Muscle of back (tissue), 11 donors: ENCODE results near the gene ZNF343. TPM values are rescaled to one million over a fixed set of nuclear protein-coding genes. Genes with fewer than 3 reads are reported as not detected.

Source experiments
- DNase-seq, 3 donors: peaks; one replicate each; pipeline versions ENCODE4 v3.0.0 to v3.0.0-alpha.2; 2013
- polyA plus RNA-seq, 10 donors: library from polyadenylated mRNA; unstranded; fragments of 120-200 nt; gene quantifications; one replicate each; pipeline ENCODE4 v1.2.1, GENCODE V29; 2013; ENCODE audit not compliant: insufficient read length in 10 of 10

ZNF343 gene
- polyA plus RNA-seq, 10 donors = 7.8 to 12.8 (median 9.3) TPM

DNA sequence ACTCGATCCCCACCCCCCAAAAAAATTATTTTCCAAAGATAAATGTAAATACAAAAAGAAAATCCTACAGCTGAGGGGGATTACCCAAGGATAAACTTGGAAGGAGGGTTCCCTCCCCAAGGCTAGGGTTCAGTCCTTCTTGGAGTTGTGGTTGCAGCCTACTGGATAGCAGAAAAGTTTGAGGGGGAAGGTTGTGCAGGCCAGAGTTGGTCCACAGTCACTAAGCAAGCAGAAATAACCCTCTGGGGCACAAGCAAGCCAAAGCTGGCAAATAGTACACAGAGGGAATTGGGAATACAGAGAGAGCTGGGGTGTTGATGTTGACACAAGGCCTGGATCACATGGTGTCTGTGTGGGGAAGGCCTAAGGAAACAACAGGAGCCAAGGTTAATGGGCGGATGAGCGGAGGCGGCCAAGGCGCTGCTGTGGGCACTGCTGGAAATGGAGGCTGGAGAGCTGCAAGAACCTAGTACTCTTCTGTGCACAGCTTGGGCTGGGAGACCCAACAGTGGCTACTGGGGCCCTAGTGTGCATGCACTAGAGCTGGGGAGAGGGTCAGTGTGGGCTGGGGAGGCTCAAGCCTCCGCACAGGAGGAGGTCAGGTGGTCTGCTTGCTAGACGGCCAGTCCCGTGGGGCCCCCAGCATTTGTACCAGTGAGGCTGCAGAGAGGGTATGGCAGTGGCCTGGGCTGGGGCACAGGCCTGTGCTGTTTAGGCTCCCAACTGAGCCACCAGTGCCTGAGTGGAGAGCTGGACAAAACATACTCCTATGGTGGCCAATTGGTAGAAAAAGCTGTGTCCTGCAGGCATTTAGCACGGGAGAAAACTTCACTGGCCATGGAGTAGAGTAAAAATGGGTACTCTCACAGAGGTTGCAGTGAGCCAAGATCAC, 32.6 kb downstream of the ZNF343 start:
- no peak for DNase-seq

DNA sequence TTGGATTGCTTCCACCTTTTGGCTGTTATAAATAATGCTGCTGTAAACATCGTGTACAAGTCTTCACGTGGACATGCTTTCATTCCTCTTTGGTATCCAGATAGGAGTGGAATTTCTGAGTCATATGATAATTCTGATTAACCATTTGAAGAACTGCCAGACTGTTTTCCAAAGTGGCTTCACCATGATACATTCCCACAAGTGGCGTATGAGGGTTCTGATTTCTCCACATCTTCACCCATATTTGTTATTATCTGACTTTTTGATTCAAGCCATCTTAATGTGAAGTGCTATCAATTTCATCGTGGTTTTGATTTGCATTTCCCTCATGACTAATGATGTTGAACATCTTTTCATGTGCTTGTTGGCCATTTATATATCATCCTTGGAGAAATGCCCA, 35.2 kb downstream of the ZNF343 start:
- peak in 1 of 3 donors; percentile 63 for DNase-seq

DNA sequence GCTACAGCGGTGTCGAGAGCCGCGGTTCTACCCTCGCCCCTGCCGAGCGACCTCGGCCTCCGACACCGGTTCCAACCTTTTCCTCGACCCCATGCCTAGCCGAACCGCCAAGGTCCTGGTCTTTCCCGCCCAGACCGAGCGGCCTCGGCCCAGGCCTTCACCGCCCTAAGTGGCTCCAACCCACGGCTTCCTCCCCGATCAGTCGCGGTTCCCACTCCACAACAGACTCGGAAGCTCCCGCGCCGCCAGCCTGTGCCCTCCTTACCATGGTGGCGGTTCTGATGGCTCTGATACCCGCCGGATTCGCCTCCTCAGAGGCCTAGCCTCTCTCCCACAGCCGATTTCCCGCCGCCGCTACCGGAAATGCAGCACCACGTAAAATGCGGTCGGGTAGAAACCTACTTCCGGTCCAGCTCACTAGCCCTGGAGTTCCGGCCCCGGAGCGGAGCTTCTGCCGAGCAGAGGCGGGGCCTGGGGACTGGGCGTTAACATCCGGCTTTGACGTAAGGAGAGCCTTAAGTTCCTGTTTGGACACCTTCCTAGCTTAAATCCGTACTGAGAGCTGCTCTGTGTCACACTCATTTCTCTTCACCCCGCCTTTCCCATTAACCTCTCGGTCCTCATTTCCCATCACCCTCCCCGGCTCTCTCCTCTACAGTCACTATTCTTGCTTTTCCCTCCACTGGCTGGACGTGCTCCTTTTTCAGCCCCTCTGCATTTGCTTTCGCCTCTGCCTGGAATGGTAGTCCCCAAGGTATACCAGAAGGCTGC, 38.1 kb downstream of the ZNF343 start, which contains the start of gene SNRPB:
TSS of gene SNRPB (minus strand) at position 367 of the 771 bp plus-strand sequence. CDS start at position 268, 99 bp downstream.
- peak; percentile 98 to 99 (median 99) for DNase-seq

DNA sequence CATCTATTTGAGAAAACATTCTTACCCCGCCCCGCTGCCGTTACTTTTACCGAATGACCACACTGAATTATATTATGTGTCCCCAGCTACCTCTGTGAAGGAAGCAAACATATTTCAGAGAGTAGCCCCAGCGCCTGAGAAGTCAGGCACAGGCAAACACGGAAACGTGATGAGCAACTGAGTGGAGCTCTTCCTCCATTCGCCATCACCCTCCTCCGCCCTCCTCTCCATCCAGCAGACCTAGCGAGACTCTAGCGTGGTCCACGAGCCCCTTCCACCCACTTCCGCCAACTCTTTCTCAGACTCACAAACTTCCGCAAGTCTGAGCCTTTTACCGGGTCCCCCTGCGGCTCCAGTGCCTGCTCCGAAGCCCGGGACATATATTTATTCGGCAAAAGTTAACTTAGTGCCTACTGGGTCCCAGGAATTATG, 38.7 kb downstream of the ZNF343 start:
- DNase-seq = peak in 2 of 3 donors; percentile 31 to 58

GRCh38 chr20:2468581-2469407, 39.9 kb downstream of the ZNF343 start:
- no peak for DNase-seq

DNA sequence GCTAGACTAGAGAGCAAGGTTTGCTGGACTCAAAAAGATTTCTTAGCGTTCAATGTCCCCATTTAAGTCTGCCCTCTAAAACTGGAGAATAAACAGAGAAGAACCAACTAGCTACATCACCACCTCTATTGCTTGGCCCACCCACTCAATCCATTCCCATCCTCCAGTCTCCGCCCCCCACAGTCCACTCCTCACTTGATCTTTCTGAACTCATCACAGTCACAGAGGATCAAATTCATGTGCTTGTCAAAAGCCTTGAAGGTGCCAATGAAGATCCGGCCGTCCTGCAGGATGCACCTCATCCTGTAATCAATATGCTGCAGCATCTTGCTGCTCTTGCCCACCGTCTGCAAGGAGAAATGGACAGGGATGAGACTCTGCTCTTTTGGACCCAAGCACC, 41.3 kb downstream of the ZNF343 start:
- DNase-seq = no peak

DNA sequence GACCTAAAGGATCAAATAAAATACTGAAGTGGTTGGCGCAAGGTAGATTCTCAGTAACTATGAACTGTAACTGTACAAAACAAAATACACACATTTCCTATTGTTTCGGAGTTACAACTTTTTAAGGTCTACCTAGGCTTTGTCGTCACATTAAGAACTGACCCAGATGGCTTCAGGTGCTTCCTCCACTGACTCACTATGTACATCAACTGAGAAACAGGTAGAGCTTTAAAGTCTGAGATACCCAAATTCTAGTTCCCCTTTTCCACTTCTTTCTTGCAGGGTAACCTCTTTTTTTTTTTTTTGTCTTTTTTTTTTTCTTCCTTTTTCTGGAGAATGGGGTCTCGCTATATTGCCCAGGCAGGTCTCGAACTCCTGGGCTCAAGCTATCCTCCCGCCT, 43.6 kb downstream of the ZNF343 start:
- DNase-seq = no peak

- DNase-seq = no peak
These were observed 44.9 kb downstream of the ZNF343 start for GRCh38 chr20:2463616-2464365.

- DNase-seq = no peak
These were observed 46.2 kb downstream of the ZNF343 start for GRCh38 chr20:2462484-2462883.

- DNase-seq = no peak
These were observed 47.8 kb downstream of the ZNF343 start for GRCh38 chr20:2460752-2461424.

DNA sequence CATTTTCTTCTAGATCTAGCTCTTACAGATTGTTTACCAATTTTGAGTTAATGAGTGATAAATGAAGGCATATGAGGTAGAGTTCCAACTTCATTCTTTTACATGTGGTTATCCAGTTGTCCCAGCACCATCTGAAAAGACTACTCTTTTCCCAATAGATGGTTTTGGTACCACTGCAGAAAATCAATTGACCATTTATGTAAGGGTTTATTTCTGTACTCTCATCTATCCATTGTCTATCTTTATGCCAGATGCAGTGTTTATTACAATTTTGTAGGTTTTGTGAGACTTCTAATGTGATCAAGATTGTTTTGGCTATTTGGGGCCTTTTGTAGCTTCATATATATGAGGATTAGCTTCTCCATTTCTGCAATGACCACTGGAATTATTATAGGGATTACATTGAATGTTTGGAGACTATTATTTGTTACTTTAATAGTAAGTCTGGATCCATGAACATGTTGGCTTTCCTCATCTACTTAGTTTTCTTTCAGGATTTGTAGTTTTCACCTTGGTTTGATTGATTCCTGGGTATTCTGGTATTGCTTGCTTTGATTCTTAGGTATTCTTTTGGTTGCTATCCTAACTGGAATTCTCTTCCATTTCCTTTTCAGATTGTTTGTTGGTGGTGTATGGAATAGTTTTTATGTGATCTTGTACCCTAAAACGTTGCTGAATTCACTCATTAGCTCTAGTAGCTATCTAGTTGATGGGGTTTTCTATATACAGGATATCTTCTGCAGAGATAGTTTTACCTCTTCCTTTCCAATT, 48.5 kb downstream of the ZNF343 start:
- no peak for DNase-seq

DNA sequence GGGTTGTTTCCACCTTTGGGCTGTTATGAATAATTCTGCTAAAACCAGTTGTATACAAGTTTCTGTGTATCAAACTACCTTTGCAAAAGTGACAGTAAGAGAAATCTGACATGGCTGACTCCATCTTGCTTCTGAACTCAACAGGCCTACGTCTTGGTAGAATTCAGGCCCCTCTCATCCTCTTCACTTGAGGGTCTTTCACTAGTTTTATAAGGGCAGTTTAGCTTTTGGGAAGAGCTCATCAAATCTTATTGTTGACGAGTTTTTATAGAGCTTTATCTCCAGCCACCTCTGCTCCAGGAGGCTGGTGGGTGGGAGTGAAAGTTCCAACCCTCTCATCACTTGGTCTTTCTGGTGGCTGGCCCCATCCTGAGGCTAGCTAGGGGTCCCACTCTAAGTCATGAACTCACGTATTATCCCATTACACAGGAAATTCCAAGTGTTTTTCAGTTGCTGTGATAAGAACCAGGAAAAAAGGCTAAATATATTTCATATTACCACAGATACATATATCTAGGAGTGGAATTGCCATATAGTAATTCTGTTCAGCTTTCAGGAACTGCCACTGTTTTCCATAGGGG, 49.7 kb downstream of the ZNF343 start:
- DNase-seq = no peak

DNA sequence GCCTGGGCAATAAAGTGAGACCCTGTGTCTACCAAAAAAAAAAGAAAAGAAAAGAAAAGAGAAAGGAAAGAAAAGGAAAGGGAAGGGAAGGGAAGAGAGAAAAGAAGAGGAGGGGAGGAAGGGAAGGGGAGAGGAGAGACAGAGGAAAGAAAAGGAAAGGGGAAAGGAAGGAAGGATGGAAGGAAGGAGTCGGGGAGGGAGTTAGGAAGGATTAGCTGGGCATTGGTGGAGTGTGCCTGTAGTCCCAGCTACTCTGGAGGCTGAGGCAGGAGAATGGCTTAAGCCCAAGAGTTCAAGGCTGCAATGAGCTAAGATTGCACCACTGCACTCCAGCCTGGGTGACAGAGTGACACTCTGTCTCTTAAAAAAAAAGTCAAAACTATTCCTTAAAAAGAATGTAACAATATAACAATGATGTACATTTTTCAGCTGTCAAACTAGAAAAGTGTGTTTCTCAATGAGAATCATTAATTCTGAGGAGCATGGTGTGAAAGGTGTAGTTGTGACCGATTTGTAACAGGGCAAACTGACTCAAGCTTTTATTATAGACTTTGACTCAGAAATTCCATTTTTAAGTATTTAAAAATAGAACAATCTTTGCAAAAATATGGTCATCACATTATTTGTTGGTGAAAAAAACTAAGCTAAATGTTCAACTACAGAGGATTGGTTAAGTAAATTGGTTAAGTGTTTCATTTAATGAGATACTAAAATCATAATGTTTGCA, 52.8 kb downstream of the ZNF343 start:
- no peak for DNase-seq

- DNase-seq = no peak
These were observed 54.9 kb downstream of the ZNF343 start for GRCh38 chr20:2453792-2454191.

GRCh38 chr20:2451939-2452732, 56.6 kb downstream of the ZNF343 start:
- peak; percentile 49 to 75 (median 63) for DNase-seq

DNA sequence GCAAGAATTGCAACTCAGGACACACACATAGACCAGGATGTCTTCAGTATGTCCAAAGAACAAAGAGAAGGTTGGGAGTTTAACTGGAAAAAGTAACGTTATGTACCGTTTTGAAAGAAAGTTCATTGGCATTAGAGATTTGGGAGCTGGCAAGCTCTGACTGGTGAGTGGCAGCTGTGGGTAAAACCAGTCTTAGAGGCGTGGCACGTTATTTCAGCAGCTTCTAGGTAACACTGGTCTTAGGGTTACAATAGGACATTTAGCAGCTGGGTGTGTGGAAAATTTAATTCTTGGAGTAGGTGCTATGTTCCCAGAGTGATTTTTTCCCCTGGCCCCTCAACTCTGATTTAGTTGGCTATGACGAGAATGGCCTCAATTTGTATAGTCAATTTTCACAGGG, 57.3 kb downstream of the ZNF343 start:
- no peak for DNase-seq

GRCh38 chr20:2449386-2449785, 59.3 kb downstream of the ZNF343 start:
- no peak for DNase-seq

DNA sequence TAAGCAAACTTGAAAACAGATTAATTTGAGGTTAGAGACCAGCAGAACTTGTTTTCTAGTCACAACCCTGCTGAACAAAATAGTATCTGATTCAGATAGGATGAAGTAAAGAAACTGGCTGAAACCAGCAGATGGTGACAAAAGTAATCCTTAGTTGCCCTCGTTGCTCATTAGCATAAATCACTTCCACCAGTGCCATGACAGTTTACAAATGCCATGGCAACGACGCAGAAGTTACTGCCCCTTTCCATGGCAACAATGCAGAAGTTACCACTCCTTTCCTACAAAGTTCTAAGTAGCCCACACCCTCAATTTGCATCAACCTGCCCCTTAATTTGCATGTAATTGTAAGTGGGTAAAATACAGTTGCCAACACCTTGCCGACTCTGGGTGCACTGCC, 61.9 kb downstream of the ZNF343 start:
- no peak for DNase-seq
